ENCODE data around the gene SNX20.

GRCh38 chr16:50711040-50711439, 29.9 kb upstream of the SNX20 start:
- TF ChIP-seq POLR2A (IDR thresholded peaks at IDR 0.05; ENCODE audit: low read length) = no peak
- no peak for TF ChIP-seq GATA1 (IDR thresholded peaks at IDR 0.05; ENCODE audit: low read depth, low read length)

Data from erythroblast (primary cell).